Activated CD4-positive, alpha-beta T cell treated with anti-CD3 and anti-CD28 coated beads, Interleukin-2, amount 10 ng/mL, durations not matched to agents 24 days and 14 days (primary cell): Measurements from ENCODE around the gene CFAP58. TPM values are rescaled to one million over a fixed set of nuclear protein-coding genes. Genes with fewer than 3 reads are reported as not detected.
A peak's percentile ranks its signal among the peaks of the same experiment; 100 is the strongest.

ENCODE experiments used
- DNase-seq: peaks from one replicate; pipeline ENCODE4 v3.0.0; 2022
- H3K27ac Mint-ChIP-seq: one replicate; pipeline ENCODE4 v1.8.0; 2022; ENCODE audit warnings: mild to moderate bottlenecking, mixed read lengths
- H3K27me3 Mint-ChIP-seq: one replicate; pipeline ENCODE4 v1.8.0; 2022; ENCODE audit warnings: mixed read lengths
- H3K36me3 Mint-ChIP-seq: one replicate; pipeline ENCODE4 v1.8.0; 2022; ENCODE audit warnings: low read depth, mild to moderate bottlenecking, mixed read lengths
- H3K4me1 Mint-ChIP-seq: one replicate; pipeline ENCODE4 v1.8.0; 2021; ENCODE audit warnings: mixed read lengths
- H3K4me3 Mint-ChIP-seq: one replicate; pipeline ENCODE4 v1.8.0; 2022; ENCODE audit warnings: mild to moderate bottlenecking, moderate library complexity, mixed read lengths
- H3K9me3 Mint-ChIP-seq: one replicate; pipeline ENCODE4 v1.8.0; 2021; ENCODE audit warnings: mixed read lengths
- intact Hi-C: fragments of 100-400 bp; cut with micrococcal nuclease; formaldehyde crosslinking; loops from one replicate; pipeline ENCODE4 v1.15.1; 2023
- total RNA-seq: library from RNA; stranded (reverse); gene quantifications from 2 replicates; pipeline ENCODE4 v1.2.3, GENCODE V29; 2022

The CFAP58 gene
- total RNA-seq, 1 donor from 2014 or later: 0.16 TPM

GRCh38 chr10:104316321-104317099 is 37.1 kb upstream of the CFAP58 start:
- no peak for DNase-seq
- intact Hi-C loops: no loop called here
- no peak overlapping the region for H3K4me3 Mint-ChIP-seq
- H3K4me1 Mint-ChIP-seq: peaks cover 38% of the 10 kb centered on the region
- H3K27ac Mint-ChIP-seq: no peak overlapping the region
- H3K36me3 Mint-ChIP-seq: peaks cover 31% of the 10 kb centered on the region
- no peaks in the 10 kb centered on the region for H3K9me3 Mint-ChIP-seq
- no peaks in the 10 kb centered on the region for H3K27me3 Mint-ChIP-seq

GRCh38 chr10:104317269-104317710 is 36.3 kb upstream of the CFAP58 start:
- no peaks in the 10 kb centered on the region for H3K9me3 Mint-ChIP-seq
- DNase-seq: no peak
- H3K4me3 Mint-ChIP-seq: no peak overlapping the region
- H3K27ac Mint-ChIP-seq: no peak overlapping the region
- intact Hi-C loops: no loop called here
- H3K27me3 Mint-ChIP-seq: no peaks in the 10 kb centered on the region
- H3K4me1 Mint-ChIP-seq: peaks cover 41% of the 10 kb centered on the region
- H3K36me3 Mint-ChIP-seq: peaks cover 26% of the 10 kb centered on the region

GRCh38 chr10:104317726-104318299 is 35.8 kb upstream of the CFAP58 start:
- Mint-ChIP-seq H3K36me3 (peaks cover 21% of the 10 kb centered on the region), H3K27me3 (no peaks in the 10 kb centered on the region), H3K27ac (no peak overlapping the region), H3K9me3 (no peaks in the 10 kb centered on the region), H3K4me1 (peaks cover 45% of the 10 kb centered on the region), H3K4me3 (no peak overlapping the region)
- intact Hi-C loops: no loop called here
- no peak for DNase-seq

- Mint-ChIP-seq H3K27me3 (no peaks in the 10 kb centered on the region), H3K27ac (peak overlapping the region; percentile 45), H3K4me3 (no peak overlapping the region), H3K4me1 (peaks cover 45% of the 10 kb centered on the region), H3K36me3 (peaks cover 15% of the 10 kb centered on the region), H3K9me3 (no peaks in the 10 kb centered on the region)
- DNase-seq: no peak
- intact Hi-C loops: no loop called here
These were observed 35.3 kb upstream of the CFAP58 start for GRCh38 chr10:104318326-104318725.

GRCh38 chr10:104318810-104319741 is 34.6 kb upstream of the CFAP58 start:
- Mint-ChIP-seq H3K27ac (peak overlapping the region; percentile 25), H3K4me1 (peaks cover 52% of the 10 kb centered on the region), H3K27me3 (no peaks in the 10 kb centered on the region), H3K36me3 (peaks cover 10% of the 10 kb centered on the region), H3K9me3 (no peaks in the 10 kb centered on the region), H3K4me3 (no peak overlapping the region)
- no peak for DNase-seq
- intact Hi-C loops: no loop called here

- Mint-ChIP-seq H3K9me3 (no peaks in the 10 kb centered on the region), H3K27ac (no peak overlapping the region), H3K27me3 (no peaks in the 10 kb centered on the region), H3K4me3 (no peak overlapping the region), H3K4me1 (peaks cover 73% of the 10 kb centered on the region), H3K36me3 (peaks cover 10% of the 10 kb centered on the region)
- DNase-seq: no peak
- intact Hi-C loops: no loop called here
These were observed 32.4 kb upstream of the CFAP58 start for GRCh38 chr10:104321226-104321625.

- intact Hi-C loops: no loop called here
- H3K4me3 Mint-ChIP-seq: peak overlapping the region; percentile 75
- peak; percentile 65 for DNase-seq
- peaks cover 75% of the 10 kb centered on the region for H3K4me1 Mint-ChIP-seq
- no peaks in the 10 kb centered on the region for H3K9me3 Mint-ChIP-seq
- no peaks in the 10 kb centered on the region for H3K27me3 Mint-ChIP-seq
- peak overlapping the region; percentile 58 for H3K27ac Mint-ChIP-seq
- H3K36me3 Mint-ChIP-seq: peaks cover 10% of the 10 kb centered on the region
These were observed 31.8 kb upstream of the CFAP58 start for GRCh38 chr10:104321725-104322415.

GRCh38 chr10:104322416-104322782 is 31.2 kb upstream of the CFAP58 start:
- H3K27ac Mint-ChIP-seq: peak overlapping the region; percentile 58
- H3K36me3 Mint-ChIP-seq: peaks cover 10% of the 10 kb centered on the region
- H3K27me3 Mint-ChIP-seq: no peaks in the 10 kb centered on the region
- H3K9me3 Mint-ChIP-seq: no peaks in the 10 kb centered on the region
- peak; percentile 78 for DNase-seq
- intact Hi-C loops: no loop called here
- peak overlapping the region; percentile 75 for H3K4me3 Mint-ChIP-seq
- H3K4me1 Mint-ChIP-seq: peaks cover 79% of the 10 kb centered on the region

GRCh38 chr10:104323085-104323484 is 30.5 kb upstream of the CFAP58 start:
- peak overlapping the region; percentile 75 for H3K4me3 Mint-ChIP-seq
- H3K9me3 Mint-ChIP-seq: no peaks in the 10 kb centered on the region
- H3K4me1 Mint-ChIP-seq: peaks cover 82% of the 10 kb centered on the region
- H3K27me3 Mint-ChIP-seq: no peaks in the 10 kb centered on the region
- peak overlapping the region; percentile 58 for H3K27ac Mint-ChIP-seq
- intact Hi-C loops: no loop called here
- H3K36me3 Mint-ChIP-seq: peaks cover 8% of the 10 kb centered on the region
- no peak for DNase-seq

- Mint-ChIP-seq H3K9me3 (no peaks in the 10 kb centered on the region), H3K27ac (peak overlapping the region; percentile 81), H3K4me3 (peak overlapping the region; percentile 67), H3K36me3 (peaks cover 8% of the 10 kb centered on the region), H3K27me3 (no peaks in the 10 kb centered on the region), H3K4me1 (peaks cover 88% of the 10 kb centered on the region)
- no peak for DNase-seq
- intact Hi-C loops: loop anchor here (2.0 kb wide), 1 partner anchor 15 kb away; the partner anchor contains the start of gene ITPRIP
These were observed 29.9 kb upstream of the CFAP58 start for GRCh38 chr10:104323760-104324201.

GRCh38 chr10:104324221-104324686 is 29.4 kb upstream of the CFAP58 start:
- intact Hi-C loops: loop anchor here (2.0 kb wide), 1 partner anchor 15 kb away; the partner anchor contains the start of gene ITPRIP
- DNase-seq: peak; percentile 65
- peak overlapping the region; percentile 81 for H3K27ac Mint-ChIP-seq
- H3K4me3 Mint-ChIP-seq: peak overlapping the region; percentile 67
- no peaks in the 10 kb centered on the region for H3K27me3 Mint-ChIP-seq
- peaks cover 88% of the 10 kb centered on the region for H3K4me1 Mint-ChIP-seq
- H3K36me3 Mint-ChIP-seq: peaks cover 8% of the 10 kb centered on the region
- no peaks in the 10 kb centered on the region for H3K9me3 Mint-ChIP-seq

- H3K9me3 Mint-ChIP-seq: no peaks in the 10 kb centered on the region
- H3K4me1 Mint-ChIP-seq: peaks cover 88% of the 10 kb centered on the region
- peaks cover 8% of the 10 kb centered on the region for H3K36me3 Mint-ChIP-seq
- no peaks in the 10 kb centered on the region for H3K27me3 Mint-ChIP-seq
- no peak for DNase-seq
- H3K4me3 Mint-ChIP-seq: peak overlapping the region; percentile 68
- peak overlapping the region; percentile 80 for H3K27ac Mint-ChIP-seq
- intact Hi-C loops: loop anchor here (2.0 kb wide), 1 partner anchor 14 kb away; the partner anchor contains the start of gene ITPRIP
These were observed 28.7 kb upstream of the CFAP58 start for GRCh38 chr10:104324931-104325330.
